VCaP (cell line): ENCODE measurements around the gene TTLL10.

Experiments used
- H3K27ac ChIP-seq: fragments of 450-650 bp; 2 replicates; pipeline ENCODE4 v1.5.1; 2017
- CTCF ChIP-seq: fragments of 450-650 bp; conservative IDR thresholded peaks from 2 replicates; pipeline ENCODE4 v1.5.1; 2017; ENCODE audit warnings: mild to moderate bottlenecking, moderate library complexity

The TTLL10 gene

DNA sequence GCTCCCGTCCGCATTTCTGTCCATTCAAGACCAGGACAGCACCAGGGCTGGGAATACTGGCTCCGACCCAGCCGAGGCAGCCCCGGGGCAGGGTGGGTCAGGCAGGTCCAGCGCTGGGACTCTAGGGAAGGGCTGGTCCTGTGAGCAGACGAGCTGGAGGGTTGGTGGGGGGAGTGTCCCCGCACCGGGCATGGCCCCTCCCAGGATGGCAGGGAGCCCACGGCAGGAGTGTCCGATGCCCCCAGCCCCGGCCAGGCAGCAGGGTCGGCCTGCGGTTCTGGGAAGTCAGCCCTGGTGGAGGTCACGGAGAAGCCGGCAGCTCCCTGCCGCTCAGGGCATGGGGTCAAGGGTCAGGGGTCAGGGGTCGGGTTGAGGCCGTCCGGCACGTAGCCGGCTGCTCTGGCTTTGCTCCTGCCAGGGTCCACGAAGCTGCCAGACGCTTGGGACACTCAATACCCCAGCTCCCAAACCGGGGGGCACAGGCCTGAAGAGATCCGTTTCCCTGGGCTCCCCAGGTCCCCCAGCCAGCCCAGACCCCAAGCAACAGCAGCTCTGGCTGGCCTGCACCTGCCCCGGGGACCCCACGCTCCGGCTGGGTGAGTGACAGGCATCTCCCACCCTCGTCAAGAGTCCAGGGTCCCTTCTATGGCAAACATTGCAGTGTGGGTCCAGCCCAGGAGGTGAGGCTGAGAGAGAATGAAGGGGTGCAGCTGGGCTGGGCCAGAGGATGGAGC, 66.1 kb downstream of the TTLL10 start:
- TF ChIP-seq CTCF, result no peak
- H3K27ac ChIP-seq, result no peak overlapping the region

- no peak overlapping the region for H3K27ac ChIP-seq
- no peak for TF ChIP-seq CTCF
Observed at GRCh38 chr1:1240348-1240732, 66.7 kb downstream of the TTLL10 start.

DNA sequence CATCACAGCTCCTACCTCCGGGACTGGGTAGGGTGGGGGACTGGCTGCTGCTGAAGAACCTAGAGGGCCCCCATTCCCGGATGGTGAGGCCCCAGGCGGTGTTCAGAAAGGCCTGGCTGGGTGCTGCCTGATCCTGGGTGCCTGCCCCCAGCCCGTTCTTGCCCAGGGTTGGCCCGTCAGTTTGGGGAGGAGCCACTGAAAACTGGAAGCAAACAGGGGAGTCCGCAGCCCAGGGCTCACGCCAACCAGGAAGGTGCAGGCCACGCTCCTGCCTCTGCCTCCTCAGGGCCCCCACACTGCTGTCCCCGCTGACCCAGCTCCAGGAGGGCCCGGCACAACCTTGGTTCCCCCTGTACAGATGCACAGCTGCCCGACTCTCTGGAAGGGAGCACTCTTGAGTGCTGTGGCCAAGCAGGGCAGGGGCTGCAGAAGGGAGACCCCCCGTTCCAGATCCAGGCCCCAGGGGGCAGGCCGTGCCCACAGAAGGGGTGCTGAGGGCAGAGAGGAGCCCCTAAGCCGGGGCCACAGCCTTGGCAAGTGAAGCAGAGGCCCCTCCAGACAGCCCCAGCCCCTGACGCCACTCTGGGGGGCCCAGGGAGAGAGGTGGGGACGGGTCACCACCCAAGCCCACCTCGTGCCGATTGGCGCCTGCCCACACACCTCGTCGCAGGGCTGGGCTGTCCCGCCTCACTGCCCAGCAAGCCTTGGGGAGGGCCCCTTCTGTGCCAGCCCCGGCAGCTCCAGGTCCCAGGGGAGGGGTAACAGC, 67.3 kb downstream of the TTLL10 start:
- H3K27ac ChIP-seq, result no peak overlapping the region
- TF ChIP-seq CTCF, result no peak

DNA sequence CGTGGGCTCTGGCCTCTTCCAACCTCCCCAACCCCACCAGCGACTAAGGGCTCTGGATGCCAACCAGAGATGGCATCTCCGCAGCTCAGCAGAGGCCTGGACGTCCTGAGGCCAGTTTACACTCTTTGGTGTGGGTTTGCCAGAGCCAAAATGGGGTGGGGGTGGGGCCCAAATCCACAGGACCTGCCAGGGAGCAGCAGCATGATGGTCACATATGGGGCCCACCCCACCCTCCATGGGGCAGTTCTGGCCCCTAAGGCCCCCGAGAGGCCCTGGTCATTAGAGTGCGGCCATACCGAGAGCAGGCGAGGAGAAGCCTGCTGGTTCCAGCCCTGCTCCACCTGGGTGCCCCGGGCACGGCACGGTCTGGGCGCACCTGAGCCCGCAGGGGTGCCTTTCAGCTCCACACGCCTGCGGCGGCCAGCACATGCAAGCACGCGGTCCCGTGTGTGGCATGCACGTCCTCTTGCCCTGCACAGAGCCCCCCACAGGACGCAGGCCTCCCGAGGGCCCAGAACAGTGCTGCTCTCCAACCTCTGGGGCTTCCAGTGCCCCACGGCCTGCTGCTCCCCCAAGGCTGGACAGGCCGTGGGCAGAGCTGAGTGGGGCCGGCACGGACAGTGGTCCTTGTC, 68.0 kb downstream of the TTLL10 start:
- H3K27ac ChIP-seq, result no peak overlapping the region
- TF ChIP-seq CTCF, result no peak

GRCh38 chr1:1242461-1243265, 69.0 kb downstream of the TTLL10 start:
- TF ChIP-seq CTCF, result no peak
- H3K27ac ChIP-seq, result no peak overlapping the region

DNA sequence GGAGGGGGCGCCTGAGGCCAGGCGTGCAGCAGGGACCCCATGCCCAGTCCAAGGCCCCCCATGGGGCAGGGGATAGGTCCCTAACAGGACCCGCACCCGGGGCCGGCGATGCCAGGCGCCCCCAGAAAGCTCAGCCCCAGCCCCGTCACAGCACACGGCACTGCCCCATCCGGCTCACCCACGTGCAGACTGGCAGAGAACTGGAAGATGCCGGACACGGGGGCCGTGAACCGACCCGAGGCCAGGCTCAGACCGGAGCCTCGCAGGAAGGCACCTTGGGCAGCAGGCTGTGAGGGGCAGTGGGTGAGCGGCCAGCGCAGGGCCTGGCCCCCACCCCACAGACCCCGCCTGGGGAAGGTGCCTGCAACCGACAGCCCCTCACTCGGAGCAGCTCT, 69.6 kb downstream of the TTLL10 start:
- no peak for TF ChIP-seq CTCF
- H3K27ac ChIP-seq, result no peak overlapping the region

GRCh38 chr1:1243807-1244191, 70.1 kb downstream of the TTLL10 start:
- H3K27ac ChIP-seq, result no peak overlapping the region
- no peak for TF ChIP-seq CTCF
